ENCODE results near the gene KIF12.

DNA sequence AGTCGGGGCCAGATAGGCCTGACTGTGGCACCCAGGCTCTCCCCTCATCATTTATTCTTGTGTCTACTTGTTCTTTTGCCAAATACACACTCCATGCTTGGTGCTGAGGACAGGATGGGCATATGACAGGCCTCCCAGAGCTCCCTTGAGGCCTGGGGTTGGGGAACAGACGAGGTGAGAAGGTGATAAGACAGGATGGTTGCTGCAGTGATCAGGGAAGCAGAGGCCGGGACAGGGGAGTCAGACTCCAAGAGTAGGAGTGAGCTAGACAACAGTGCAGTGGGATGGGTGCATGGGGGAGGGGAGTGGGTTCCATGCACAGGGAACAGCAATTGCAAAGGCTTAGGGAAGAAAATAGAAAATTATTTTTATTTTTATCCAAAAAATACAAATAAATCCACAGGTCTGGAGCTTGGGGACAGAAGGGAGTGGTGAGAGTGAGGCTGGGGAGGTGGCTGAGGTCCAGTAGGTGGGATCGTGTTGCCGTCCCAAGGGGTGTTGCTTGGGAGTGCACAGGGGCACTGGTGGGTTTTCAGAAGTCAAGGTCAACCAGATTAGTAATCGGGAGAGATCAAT, 17.6 kb downstream of the KIF12 start:
- TF ChIP-seq POLR2AphosphoS5 (IDR thresholded peaks at IDR 0.05; ENCODE audit: low read depth, low read length) (no peak), POLR2A (IDR thresholded peaks at IDR 0.05; ENCODE audit: low read depth, low read length) (no peak), TAF1 (IDR thresholded peaks at IDR 0.05; ENCODE audit: borderline replicate concordance, low read depth, low read length) (no peak)

Measured in GM12892 (cell line).